SK-N-SH treated with all-trans-retinoic acid at 6 μM for 48 hours (cell line): ENCODE measurements around the gene APOBEC3C.
A peak's percentile ranks its signal among the peaks of the same experiment; 100 is the strongest.
"Not testable (repeated sequence)": the region's sequence is repeated elsewhere in the genome, so short reads cannot be mapped to it uniquely, and the experiment has no call there.

Experiments
- ATAC-seq: fragments of 200-7000 bp; cut with Tn5 transposase; 3 replicates; pipeline ENCODE4 v1.9.1; 2020; ENCODE audit warnings: mild to moderate bottlenecking, moderate library complexity
- ARNTL ChIP-seq: fragments of 450-650 bp; formaldehyde crosslinking; IDR thresholded peaks from 2 replicates; pipeline ENCODE4 v1.5.0; 2020; ENCODE audit warnings: low read depth, mild to moderate bottlenecking, moderate library complexity, borderline replicate concordance
- BACH2 ChIP-seq: fragments of 250-450 bp; sonication (Bioruptor Pico); IDR thresholded peaks from 2 replicates; pipeline ENCODE4 v1.9.0; 2021; ENCODE audit warnings: mild to moderate bottlenecking, borderline replicate concordance
- CSDC2 ChIP-seq: fragments of 250-450 bp; sonication (Bioruptor Pico); IDR thresholded peaks from 2 replicates; pipeline ENCODE4 v1.5.0; 2020; ENCODE audit warnings: mild to moderate bottlenecking, moderate library complexity
- ESRRG ChIP-seq: fragments of 250-450 bp; sonication (Bioruptor Pico); IDR thresholded peaks from 2 replicates; pipeline ENCODE4 v1.6.1; 2021; ENCODE audit warnings: mild to moderate bottlenecking
- GLIS3 ChIP-seq: fragments of 250-450 bp; sonication (Bioruptor Pico); IDR thresholded peaks from 2 replicates; pipeline ENCODE4 v1.5.0; 2020; ENCODE audit warnings: mild to moderate bottlenecking, moderate library complexity
- ISL1 ChIP-seq: fragments of 250-450 bp; sonication (Bioruptor Pico); IDR thresholded peaks from 2 replicates; pipeline ENCODE4 v2.1.2; 2022; ENCODE audit warnings: mild to moderate bottlenecking, moderate library complexity
- OSR1 ChIP-seq: fragments of 250-450 bp; sonication (Bioruptor Pico); IDR thresholded peaks from 2 replicates; pipeline ENCODE4 v1.8.0; 2022; ENCODE audit warnings: moderate library complexity, mild to moderate bottlenecking, inconsistent platforms
- PPARA ChIP-seq: fragments of 250-450 bp; sonication (Bioruptor Pico); IDR thresholded peaks from 2 replicates; pipeline ENCODE4 v1.5.0; 2020; ENCODE audit warnings: mild to moderate bottlenecking, borderline replicate concordance
- RARB ChIP-seq: fragments of 250-450 bp; sonication (Bioruptor Pico); IDR thresholded peaks from 2 replicates; pipeline ENCODE4 v1.8.0; 2021; ENCODE audit warnings: mild to moderate bottlenecking, moderate library complexity
- SNAI2 ChIP-seq: fragments of 250-450 bp; sonication (Bioruptor Pico); IDR thresholded peaks from 2 replicates; pipeline ENCODE4 v1.5.0; 2020; ENCODE audit warnings: mild to moderate bottlenecking, moderate library complexity
- TCF4 ChIP-seq: fragments of 250-450 bp; sonication (Bioruptor Pico); IDR thresholded peaks from 2 replicates; pipeline ENCODE4 v1.8.0; 2021; ENCODE audit warnings: mild to moderate bottlenecking, moderate library complexity, borderline replicate concordance
- TOX ChIP-seq: fragments of 250-450 bp; sonication (Bioruptor Pico); IDR thresholded peaks from 2 replicates; pipeline ENCODE4 v1.8.0; 2021; ENCODE audit warnings: mild to moderate bottlenecking, moderate library complexity, borderline replicate concordance
- ZC3H10 ChIP-seq: fragments of 250-450 bp; sonication (Bioruptor Pico); IDR thresholded peaks from 2 replicates; pipeline ENCODE4 v1.5.1; 2021; ENCODE audit warnings: mild to moderate bottlenecking, moderate library complexity
- ZFP3 ChIP-seq: fragments of 250-450 bp; sonication (Bioruptor Pico); IDR thresholded peaks from 2 replicates; pipeline ENCODE4 v1.5.0; 2020; ENCODE audit warnings: mild to moderate bottlenecking, moderate library complexity
- ZFP30 ChIP-seq: fragments of 450-650 bp; formaldehyde crosslinking; IDR thresholded peaks from 2 replicates; pipeline ENCODE4 v1.5.0; 2022; ENCODE audit warnings: mild to moderate bottlenecking, moderate library complexity
- ZNF565 ChIP-seq: fragments of 450-650 bp; formaldehyde crosslinking; conservative IDR thresholded peaks from 2 replicates; pipeline ENCODE4 v1.5.0; 2020; ENCODE audit warnings: low read depth, mild to moderate bottlenecking, moderate library complexity
- ZNF70 ChIP-seq: fragments of 450-650 bp; formaldehyde crosslinking; IDR thresholded peaks from 2 replicates; pipeline ENCODE4 v1.5.0; 2020; ENCODE audit warnings: mild to moderate bottlenecking, moderate library complexity
- TF ChIP-seq, protein P1 (sequence below): fragments of 250-450 bp; sonication (Bioruptor Pico); IDR thresholded peaks from 2 replicates; pipeline ENCODE4 v1.8.0; 2021; ENCODE audit warnings: low read depth, mild to moderate bottlenecking, moderate library complexity, borderline replicate concordance
- TF ChIP-seq, protein P2 (sequence below): fragments of 250-450 bp; sonication (Bioruptor Pico); IDR thresholded peaks from 2 replicates; pipeline ENCODE4 v1.5.1; 2020; ENCODE audit warnings: low read depth, mild to moderate bottlenecking, moderate library complexity
- TF ChIP-seq, protein P3 (sequence below): fragments of 250-450 bp; sonication (Bioruptor Pico); IDR thresholded peaks from 2 replicates; pipeline ENCODE4 v1.5.1; 2021; ENCODE audit warnings: mild to moderate bottlenecking, moderate library complexity
- TF ChIP-seq, protein P4 (sequence below): fragments of 250-450 bp; sonication (Bioruptor Pico); IDR thresholded peaks from 2 replicates; pipeline ENCODE4 v1.8.0; 2020; ENCODE audit warnings: mild to moderate bottlenecking, moderate library complexity, borderline replicate concordance

APOBEC3C gene

DNA sequence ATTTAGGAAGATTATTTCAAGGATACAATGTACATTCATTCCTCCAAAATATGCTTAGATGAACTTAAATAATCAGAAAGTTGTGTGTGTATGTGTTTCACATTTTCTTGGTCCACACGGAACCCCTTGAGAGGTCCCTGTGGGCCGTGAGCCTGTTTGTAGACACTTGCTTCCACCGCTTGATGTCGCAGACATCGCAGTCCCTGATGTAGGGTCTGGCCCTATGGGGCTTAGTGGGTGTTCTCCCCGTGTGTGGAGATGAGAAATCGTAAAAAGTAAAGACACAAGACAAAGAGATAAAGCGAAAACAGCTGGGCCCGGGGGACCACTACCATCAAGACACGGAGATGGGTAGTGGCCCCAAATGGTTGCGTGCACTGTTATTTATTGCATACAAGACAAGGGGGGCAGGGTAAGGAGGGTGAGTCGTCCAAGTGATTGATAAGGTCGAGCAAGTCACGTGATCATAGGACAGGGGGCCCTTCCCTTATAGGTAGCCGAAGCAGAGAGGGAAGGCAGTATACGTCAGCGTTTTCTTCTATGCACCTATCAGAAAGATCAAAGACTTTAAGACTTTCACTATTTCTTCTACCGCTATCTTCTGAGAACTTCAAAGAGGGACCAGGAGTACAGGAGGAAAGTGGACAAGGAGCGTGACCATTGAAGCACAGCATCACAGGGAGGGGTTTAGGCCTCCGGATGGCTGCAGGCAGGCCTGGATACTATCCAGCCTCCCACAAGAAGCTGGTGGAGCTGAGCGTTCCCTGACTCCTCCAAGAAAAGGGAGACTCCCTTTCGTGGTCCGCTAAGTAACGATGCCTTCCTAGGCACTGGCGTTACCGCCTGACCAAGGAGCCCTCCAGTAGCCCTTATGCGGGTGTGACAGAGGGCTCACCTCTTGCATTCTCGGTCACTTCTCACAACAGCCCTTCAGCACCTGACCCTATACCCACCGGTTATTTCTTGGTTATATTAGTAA, 1.2 kb upstream of the APOBEC3C start:
- ATAC-seq, result no peak
- no peak for TF ChIP-seq TOX (CRISPR knock-in tag)
- TF ChIP-seq, protein P1, sequence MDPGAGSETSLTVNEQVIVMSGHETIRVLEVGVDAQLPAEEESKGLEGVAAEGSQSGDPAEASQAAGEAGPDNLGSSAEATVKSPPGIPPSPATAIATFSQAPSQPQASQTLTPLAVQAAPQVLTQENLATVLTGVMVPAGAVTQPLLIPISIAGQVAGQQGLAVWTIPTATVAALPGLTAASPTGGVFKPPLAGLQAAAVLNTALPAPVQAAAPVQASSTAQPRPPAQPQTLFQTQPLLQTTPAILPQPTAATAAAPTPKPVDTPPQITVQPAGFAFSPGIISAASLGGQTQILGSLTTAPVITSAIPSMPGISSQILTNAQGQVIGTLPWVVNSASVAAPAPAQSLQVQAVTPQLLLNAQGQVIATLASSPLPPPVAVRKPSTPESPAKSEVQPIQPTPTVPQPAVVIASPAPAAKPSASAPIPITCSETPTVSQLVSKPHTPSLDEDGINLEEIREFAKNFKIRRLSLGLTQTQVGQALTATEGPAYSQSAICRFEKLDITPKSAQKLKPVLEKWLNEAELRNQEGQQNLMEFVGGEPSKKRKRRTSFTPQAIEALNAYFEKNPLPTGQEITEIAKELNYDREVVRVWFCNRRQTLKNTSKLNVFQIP (CRISPR knock-in tag), result no peak
- no peak for TF ChIP-seq ZNF565 (CRISPR knock-in tag)
- no peak for TF ChIP-seq PPARA
- TF ChIP-seq, protein P2, sequence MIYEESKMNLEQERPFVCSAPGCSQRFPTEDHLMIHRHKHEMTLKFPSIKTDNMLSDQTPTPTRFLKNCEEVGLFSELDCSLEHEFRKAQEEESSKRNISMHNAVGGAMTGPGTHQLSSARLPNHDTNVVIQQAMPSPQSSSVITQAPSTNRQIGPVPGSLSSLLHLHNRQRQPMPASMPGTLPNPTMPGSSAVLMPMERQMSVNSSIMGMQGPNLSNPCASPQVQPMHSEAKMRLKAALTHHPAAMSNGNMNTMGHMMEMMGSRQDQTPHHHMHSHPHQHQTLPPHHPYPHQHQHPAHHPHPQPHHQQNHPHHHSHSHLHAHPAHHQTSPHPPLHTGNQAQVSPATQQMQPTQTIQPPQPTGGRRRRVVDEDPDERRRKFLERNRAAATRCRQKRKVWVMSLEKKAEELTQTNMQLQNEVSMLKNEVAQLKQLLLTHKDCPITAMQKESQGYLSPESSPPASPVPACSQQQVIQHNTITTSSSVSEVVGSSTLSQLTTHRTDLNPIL (CRISPR knock-in tag), result no peak
- TF ChIP-seq TCF4, result no peak
- TF ChIP-seq OSR1 (CRISPR knock-in tag), result no peak
- TF ChIP-seq, protein P3, sequence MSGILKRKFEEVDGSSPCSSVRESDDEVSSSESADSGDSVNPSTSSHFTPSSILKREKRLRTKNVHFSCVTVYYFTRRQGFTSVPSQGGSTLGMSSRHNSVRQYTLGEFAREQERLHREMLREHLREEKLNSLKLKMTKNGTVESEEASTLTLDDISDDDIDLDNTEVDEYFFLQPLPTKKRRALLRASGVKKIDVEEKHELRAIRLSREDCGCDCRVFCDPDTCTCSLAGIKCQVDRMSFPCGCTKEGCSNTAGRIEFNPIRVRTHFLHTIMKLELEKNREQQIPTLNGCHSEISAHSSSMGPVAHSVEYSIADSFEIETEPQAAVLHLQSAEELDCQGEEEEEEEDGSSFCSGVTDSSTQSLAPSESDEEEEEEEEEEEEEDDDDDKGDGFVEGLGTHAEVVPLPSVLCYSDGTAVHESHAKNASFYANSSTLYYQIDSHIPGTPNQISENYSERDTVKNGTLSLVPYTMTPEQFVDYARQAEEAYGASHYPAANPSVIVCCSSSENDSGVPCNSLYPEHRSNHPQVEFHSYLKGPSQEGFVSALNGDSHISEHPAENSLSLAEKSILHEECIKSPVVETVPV (CRISPR knock-in tag), result no peak
- TF ChIP-seq ISL1 (CRISPR knock-in tag), result no peak
- no peak for TF ChIP-seq GLIS3
- TF ChIP-seq ZC3H10 (CRISPR knock-in tag), result no peak
- TF ChIP-seq BACH2 (CRISPR knock-in tag), result no peak
- TF ChIP-seq ESRRG, result no peak
- TF ChIP-seq ARNTL (CRISPR knock-in tag), result no peak
- no peak for TF ChIP-seq SNAI2 (CRISPR knock-in tag)
- no peak for TF ChIP-seq ZFP30 (CRISPR knock-in tag)
- no peak for TF ChIP-seq CSDC2 (CRISPR knock-in tag)
- TF ChIP-seq ZNF70 (CRISPR knock-in tag), result no peak
- TF ChIP-seq, protein P4, sequence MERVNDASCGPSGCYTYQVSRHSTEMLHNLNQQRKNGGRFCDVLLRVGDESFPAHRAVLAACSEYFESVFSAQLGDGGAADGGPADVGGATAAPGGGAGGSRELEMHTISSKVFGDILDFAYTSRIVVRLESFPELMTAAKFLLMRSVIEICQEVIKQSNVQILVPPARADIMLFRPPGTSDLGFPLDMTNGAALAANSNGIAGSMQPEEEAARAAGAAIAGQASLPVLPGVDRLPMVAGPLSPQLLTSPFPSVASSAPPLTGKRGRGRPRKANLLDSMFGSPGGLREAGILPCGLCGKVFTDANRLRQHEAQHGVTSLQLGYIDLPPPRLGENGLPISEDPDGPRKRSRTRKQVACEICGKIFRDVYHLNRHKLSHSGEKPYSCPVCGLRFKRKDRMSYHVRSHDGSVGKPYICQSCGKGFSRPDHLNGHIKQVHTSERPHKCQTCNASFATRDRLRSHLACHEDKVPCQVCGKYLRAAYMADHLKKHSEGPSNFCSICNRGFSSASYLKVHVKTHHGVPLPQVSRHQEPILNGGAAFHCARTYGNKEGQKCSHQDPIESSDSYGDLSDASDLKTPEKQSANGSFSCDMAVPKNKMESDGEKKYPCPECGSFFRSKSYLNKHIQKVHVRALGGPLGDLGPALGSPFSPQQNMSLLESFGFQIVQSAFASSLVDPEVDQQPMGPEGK (CRISPR knock-in tag), result no peak

DNA sequence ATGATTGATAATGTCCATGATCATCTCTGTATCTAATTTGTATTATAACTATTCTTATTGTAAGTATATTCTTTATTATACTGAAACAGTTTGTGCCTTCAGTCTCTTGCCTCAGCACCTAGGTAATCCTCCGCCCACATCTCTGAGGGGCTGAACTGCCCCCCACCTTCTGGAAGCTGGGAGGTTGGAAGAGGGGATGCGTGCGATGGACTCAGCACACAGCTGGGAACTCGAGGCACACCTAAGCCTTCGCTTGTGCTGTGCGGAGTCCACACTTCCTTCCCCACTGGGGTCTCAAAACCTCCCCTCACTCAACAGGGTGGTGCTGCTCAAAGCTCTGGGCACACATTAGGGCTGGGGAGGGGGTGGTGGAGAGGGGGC, 506 bp upstream of the APOBEC3C start:
- not testable (repeated sequence) for ATAC-seq

DNA sequence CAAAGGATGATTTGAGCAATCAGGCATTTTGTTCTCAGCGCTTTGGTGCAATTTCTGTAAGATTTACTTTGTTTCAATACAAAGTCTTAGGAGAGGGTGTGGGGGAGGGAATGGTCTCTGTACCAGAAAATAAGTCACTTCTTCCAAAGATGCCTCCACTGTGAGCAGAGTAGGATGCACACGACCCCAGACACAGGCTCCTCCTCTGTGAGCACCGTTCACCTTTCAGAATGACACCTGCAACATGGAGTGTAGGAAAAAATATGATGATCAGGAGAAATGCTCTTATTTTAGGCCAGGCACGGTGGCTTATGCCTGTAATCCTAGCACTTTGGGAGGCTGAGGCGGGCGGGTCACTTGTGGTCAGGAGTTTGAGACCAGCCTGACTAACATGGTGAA, 665 bp downstream of the APOBEC3C start:
- peak; percentile 22; the same call in 2 of the 3 replicates for ATAC-seq

DNA sequence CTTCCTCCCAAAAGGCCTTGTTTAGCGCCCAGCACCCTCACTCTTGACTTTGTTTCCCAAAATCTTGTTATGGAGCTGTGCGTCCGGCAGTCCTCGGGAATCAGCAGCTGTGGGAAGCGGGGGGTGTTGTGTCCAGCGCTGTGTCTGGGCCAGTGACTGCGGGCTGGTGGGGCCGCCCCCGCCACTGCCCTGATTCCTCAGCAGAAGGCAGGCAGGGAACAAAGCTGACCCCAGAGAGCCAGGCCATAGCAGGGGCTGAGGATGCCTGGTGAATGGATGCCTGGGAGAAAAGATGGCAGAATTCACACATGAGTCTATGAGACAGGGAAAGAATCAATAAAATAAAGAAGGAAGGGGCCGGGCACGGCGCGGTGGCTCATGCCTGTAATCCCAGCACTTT, 2.5 kb downstream of the APOBEC3C start:
- ATAC-seq, result no peak
- TF ChIP-seq, protein P3 (CRISPR knock-in tag), result no peak
- TF ChIP-seq GLIS3, result no peak
- TF ChIP-seq TOX (CRISPR knock-in tag), result no peak
- no peak for TF ChIP-seq TCF4
- TF ChIP-seq, protein P2 (CRISPR knock-in tag), result no peak
- TF ChIP-seq ZNF565 (CRISPR knock-in tag), result no peak
- no peak for TF ChIP-seq CSDC2 (CRISPR knock-in tag)
- TF ChIP-seq ZFP3, result no peak
- no peak for TF ChIP-seq PPARA
- no peak for TF ChIP-seq ZNF70 (CRISPR knock-in tag)
- no peak for TF ChIP-seq RARB (CRISPR knock-in tag)
- no peak for TF ChIP-seq BACH2 (CRISPR knock-in tag)
- TF ChIP-seq ZC3H10 (CRISPR knock-in tag), result no peak
- TF ChIP-seq, protein P4 (CRISPR knock-in tag), result no peak
- no peak for TF ChIP-seq ISL1 (CRISPR knock-in tag)
- no peak for TF ChIP-seq ESRRG
- no peak for TF ChIP-seq SNAI2 (CRISPR knock-in tag)
- TF ChIP-seq OSR1 (CRISPR knock-in tag), result no peak
